GM18505 (cell line): ENCODE data around the gene PFKFB2.

Experiments used
- ATAC-seq: cut with Tn5 transposase; IDR thresholded peaks from one replicate; pipeline ENCODE4 v1.9.1; 2021; ENCODE audit not compliant: unreplicated experiment
- POLR2A ChIP-seq: IDR thresholded peaks from 4 replicates; pipeline ENCODE4 v1.6.1; 2011; ENCODE audit warnings: borderline replicate concordance; ENCODE audit not compliant: insufficient read depth, insufficient read length; ENCODE audit errors: extremely low read depth

Gene PFKFB2

DNA sequence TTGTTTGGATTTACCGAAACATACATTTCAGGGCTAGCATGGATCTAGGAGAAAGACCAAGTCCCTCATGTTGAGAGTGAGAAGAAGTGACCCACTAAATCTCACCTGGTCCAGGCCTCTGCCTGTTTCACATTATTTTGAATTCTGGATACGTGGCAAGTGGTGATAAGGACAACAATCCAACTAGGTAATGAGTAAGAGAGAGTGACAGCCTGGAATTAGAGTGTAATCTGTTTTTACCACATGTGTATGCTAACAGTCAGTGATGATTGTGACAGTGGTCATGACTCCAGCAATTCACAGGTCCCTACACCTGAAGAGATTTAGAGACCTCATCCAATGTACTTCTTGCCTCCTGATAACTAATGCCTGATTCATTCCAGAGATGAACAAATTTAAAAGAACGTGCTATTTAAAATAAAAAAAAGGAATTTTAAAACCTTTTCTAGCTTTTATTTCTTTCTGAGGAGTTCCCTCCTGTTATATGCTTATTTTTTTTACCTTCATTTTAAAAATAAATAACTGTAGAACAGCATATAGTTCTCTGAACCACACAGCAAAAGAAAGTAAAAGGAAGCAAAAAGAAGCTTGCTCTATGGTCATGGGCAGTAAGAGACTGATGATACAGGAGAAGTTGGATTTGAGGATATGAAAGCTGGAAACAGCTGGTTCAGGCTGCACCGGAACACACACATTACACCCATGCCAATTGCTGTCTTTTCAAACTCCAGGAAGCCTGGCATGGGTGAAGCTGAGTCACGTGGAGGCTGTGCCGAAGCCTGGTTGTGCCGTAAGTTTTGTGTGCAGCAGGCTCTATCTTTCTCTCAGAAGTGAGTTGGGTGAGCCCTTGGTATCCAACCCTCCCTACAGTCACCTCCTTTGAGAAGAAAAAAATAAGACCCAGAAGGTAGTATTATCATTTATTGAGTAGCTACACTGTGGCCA, 35.2 kb upstream of the PFKFB2 start:
- no peak for ATAC-seq

DNA sequence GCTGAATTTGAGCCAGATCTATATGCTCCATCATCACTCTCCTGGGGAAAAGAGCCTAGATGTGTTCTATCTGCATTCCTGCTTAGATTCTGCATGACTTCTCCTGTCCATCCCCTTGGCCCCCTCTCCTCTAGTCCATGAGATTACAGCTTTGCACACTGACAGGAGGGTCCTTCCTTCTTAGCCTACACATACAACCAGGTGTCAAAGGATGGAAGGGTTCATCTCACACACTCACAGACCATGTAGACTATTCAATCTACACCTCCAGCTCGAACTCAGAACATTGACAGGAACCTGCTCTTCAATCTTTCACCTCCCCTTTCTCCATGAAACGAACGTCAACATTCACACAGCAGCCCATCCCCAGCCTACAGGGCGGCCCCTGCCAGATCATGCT, 34.4 kb upstream of the PFKFB2 start:
- TF ChIP-seq POLR2A = no peak
- ATAC-seq = no peak

More for the DNA sequence above, 35.2 kb upstream of the PFKFB2 start:
- TF ChIP-seq POLR2A = no peak

DNA sequence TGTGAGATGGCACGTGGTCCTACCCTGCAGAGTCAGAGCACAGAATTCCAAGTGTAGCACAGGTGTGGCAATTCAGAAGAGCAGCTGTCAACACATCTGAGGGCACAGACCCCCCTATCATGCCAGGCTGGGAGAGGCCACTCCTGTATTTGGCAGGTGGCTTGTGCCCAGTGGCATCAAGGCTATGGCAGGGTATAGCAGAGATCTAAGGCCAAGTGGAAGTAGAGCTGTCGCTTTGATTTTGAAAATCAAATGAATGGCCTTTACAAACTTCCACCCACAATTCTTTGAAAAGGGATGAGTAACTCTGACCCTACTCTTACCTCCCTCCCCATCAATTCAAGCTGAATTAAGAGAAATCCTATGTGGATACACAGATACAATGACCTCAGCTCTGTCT, 33.9 kb upstream of the PFKFB2 start:
- no peak for TF ChIP-seq POLR2A
- ATAC-seq = no peak

DNA sequence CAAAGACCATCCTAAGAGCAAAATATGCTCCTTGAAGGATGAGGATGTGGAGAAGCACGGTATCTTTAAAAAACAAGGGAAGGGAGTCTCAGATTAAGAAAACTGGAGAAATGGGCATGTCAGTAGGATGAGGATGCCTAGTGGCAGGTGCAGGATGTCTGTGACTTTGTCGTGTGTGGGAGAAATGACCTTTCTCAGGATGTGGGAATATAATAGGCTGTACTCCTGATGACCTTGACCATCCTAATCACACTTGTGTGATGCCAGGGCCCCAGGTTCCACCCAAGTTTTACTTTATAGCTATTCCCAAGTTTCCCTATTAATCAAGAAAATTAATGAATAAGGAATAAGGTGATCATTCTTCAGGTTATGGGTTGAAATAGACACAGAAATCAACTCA, 33.4 kb upstream of the PFKFB2 start:
- ATAC-seq = no peak
- no peak for TF ChIP-seq POLR2A

DNA sequence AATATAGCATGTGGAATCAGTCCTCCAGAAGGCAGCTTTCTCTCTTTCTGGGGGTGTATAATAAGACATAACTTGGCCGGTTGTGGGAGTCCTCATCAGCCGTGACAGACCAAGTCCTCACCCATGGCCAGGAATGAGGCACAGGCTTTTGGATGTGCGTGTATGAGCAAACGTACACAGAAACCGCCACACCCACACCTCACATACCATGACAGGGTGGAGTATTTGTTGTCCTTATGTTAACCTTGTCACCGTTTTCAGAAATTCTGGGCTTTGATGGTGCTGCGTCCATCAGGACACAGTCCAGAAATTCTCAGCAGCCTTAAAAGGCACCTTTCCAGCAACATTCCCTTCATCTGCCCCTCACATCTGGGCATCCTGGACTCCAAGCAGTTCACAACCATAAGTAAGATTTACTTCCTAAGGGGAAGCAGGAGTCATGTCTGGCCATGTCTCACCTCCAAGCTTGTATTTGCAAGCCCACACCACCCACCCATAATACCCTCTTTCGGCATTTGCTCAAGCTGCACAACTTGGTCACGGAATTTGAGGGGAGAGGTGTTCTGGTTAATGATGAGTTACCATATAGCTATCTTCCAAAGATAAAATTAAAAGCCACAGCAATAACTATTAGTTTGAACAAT, 32.9 kb upstream of the PFKFB2 start:
- TF ChIP-seq POLR2A = no peak
- ATAC-seq = no peak

DNA sequence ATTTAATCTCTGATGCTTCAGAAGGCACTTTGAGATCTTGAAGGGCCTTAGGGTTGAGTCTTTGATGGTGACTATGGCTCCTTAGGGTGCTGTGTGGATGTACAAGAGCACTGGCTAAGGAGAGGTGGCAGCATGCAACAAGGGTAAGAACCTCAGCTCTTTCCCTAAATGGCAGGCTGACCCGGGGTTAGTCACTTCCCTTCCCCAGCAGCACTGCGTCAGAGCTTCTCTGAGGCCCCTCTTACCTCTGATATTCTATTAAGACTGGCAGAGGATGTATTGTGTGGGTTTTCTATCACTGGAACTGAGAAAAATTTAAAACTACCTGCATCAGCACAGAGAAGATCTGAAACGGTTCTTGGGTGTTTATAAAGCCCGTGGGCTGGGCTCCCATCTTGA, 32.4 kb upstream of the PFKFB2 start:
- TF ChIP-seq POLR2A = no peak
- ATAC-seq = no peak

DNA sequence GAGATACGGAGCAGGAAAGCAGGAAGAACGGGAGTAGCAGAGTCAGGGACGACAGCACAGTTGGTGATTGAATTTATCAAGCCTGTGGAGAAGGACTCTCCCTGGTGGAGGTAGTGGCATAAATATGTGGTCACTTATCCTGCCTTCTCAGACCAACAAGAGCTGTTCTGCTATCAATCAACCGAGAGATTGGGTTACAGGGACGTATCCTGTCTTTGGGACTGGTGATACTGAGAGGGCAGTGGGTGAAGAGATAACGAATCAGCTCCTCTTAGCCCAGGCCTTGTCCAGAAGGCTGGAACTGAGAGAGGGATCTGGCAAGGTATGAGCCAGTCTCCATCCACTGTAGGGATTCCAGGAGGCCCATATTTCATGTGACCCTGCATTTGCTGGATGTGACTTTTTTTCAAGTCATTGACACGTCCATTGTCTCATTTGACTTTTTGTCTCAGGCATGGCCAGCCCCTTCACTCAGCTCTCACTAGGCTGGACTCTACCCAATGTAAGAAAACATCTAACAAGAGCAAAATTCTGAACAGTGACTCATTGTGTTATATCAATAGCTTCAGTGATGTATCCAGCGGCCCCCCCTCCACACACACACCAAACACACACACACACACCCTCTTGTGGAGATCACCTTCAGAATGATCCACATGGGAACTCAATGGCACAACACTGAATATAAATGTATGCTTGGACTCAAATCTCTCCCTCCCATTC, 31.8 kb upstream of the PFKFB2 start:
- ATAC-seq = no peak
- no peak for TF ChIP-seq POLR2A

DNA sequence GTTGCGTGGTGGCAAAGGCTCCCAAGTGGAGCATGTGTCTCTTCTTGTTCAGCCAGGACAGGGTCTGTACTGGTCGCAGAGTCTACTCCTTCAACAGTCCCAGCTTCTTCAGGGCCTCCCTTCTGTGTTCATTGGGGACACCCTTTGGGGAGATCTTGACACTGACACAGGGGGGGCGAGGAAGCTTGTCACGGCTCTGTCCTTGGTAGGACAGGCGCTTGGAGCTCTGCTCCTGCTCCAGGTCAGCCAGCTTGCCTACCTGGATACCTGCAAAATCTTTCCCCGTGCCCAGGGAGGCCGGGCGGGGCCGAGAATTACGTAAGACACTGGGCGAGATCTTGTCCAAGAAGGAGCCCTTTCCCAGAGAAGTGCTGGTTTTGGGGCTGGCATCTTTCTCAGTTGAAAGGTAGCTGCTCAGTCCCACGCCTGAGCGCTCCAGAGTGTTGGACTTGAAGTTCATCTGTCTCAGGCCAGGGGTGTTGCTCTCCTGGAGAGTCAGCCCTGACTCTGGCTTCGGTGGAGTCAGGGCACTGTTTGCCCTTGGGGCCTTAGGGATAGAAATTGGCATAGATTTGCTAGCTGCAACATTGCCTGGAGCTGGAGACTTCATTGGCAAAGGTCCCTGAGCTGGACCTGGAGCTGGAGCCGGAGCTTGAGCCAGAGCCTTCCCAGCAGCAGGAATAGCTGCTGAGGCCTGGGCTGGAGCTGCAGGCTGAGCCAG, 31.0 kb upstream of the PFKFB2 start:
- no peak for ATAC-seq
- TF ChIP-seq POLR2A = no peak

DNA sequence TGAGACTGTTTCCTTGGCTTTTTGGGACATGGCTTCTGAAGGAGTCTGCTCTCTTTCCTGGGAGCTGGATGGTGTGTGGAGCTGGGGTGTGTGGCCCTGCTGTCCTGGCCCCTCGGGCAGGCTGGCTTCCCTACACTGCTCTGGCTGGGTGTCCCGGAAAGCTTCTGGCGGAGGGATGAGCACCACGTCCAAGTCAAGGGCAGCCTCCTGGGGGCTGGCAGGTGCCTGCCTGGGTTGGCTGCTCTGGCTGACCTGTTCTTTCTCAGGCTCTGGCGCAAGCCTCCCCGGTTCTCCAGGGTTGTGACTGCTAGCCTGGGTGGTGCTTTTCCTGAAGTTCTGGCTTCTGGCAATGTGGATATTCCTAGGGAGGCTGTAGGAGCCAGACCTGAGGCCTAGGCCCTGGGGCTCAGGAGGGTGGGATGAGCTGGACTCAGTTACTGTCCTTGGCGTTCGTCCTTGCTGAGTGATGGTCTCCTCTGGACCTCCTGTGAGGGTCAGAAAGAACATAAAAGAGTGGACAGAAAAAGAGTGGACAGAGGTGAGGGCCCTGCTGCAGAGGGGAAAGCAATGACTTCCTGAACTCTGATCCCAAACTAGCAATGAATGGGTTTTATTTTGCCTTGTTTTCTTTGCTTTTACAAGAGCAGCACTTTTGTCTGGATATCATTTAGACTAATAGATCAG, 29.9 kb upstream of the PFKFB2 start:
- no peak for ATAC-seq
- no peak for TF ChIP-seq POLR2A

DNA sequence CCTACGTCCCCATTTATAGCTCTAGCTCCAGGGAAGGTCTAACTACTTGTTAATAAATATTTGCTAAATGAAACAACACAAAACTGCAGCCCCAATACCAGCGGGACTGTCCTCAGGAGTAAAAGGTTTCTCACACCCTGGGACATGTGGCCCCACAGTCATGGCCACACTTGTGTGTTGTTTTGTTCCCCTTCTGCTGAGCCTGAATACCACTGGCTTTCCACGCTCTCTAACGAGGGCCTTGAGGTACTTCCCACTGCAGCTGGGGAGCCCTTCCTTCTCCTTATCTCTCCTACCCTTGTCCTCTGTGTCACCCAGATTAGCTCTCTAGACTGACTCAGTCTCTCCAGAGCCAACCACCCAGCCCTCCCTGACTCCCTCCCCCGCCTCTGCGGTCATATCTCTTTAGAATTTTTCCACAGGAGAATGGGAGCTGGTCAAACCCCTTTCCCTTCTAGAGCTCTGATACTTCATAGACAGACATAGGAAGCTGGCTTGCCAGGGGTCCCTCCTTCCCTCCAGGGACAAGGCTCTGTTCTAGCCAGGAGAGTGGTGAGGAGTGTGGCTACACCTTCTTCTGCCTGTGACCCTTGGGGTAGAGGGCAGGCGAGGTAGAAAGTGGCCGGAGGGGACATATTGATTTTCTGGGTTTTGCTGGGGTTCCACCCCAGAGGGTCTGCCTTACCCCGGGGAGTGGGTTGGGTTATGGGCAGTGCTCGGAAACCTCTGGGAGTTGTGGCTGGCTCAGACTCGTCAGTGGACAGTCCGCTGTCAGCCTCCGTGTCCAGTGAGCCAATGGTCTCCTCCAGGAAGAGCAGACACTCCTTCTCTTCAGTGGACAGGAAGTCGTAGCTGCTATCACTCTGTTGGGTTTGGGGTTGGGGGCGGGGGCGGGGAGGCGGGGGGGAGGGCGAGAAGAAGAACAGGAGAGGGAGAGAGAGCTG, 28.6 kb upstream of the PFKFB2 start:
- TF ChIP-seq POLR2A = no peak
- ATAC-seq = no peak

DNA sequence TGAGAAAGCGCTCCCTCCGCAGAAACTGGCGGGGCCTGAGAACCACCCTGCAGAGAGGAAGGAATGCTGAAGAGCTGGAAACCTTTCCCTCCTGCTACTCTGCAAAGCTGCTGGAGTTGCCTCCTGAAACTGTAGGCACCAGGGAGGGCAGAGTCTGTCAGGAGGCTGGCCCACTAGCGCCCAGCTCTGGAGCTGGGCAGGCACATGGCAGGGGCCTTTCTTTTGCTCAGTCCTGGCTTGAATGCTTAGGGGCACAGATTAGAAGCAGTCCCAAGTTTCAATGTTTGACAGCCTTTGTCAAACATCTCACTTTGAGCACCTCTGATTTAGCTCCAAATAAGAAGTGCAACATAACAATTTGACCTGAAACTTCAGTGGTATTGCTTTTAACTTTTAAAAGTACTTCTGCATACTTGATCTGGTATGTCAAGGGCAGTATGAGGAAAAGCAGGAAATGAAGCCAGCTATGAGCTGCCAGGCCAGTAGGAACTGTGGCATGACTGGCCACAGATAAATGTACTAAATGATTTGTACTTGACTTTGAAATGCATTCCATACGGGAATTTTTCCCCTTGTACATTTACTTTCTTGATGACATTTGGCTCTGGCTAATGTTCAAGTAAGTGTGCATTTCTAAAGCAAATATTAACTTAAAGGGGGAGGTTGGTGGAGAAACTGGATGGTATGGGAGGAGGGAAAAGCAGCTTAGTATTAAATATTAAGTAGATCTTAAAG, 27.8 kb upstream of the PFKFB2 start:
- no peak for ATAC-seq
- TF ChIP-seq POLR2A = no peak
